Placental epithelial cell (primary cell): ENCODE results near the gene KCNC3. TPM values are rescaled to one million over a fixed set of nuclear protein-coding genes. Genes with fewer than 3 reads are reported as not detected.

Experiments
- total RNA-seq: library from RNA; depleted of rRNA; stranded (reverse); fragments of >200 nt; gene quantifications from 2 replicates; pipeline ENCODE4 v1.2.3, GENCODE V29; 2012

The KCNC3 gene
- 2.4 and 3.9 TPM in 2 replicates for total RNA-seq

DNA sequence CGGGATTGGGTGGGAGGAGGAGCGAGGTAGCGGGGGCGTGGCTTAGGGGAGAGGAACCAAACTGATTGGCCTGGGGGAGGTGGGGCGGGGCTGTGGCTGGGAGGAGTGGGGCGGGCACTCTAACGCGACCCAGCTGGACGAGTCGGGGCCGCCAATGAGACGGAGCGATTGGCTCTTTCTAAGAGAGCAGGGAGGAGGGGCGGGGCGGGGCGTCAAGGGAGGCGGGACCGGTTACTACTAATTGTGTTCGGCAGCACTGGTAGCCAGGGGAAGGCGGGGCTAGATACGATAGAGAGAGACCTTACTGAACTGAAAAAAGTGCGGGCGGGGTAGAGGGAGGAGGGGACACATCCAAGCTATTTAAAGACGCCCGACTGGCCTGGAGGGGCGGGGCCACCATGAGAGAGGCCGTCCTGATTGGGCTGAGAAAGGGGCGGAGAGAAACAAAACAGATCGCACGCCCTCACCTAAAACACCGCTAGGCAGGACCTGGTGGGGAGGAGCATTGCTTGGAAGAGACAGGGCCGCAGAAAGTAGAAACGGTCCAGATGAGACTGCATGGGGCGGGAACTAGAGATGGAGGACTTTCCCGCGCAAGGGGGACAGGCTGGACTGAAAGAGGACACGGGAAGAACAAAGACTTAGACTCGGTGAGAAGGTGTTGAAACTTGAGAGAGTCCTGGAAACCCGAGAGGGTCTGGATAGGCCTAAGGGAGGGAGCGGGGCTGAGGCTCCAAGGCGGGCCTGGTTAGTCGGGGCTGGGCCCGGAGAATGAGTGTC, at the start of gene KCNC3:
KCNC3 (minus strand) TSS at position 232 of the 780 bp plus-strand sequence. CDS start 295 bp downstream, outside the sequence.

DNA sequence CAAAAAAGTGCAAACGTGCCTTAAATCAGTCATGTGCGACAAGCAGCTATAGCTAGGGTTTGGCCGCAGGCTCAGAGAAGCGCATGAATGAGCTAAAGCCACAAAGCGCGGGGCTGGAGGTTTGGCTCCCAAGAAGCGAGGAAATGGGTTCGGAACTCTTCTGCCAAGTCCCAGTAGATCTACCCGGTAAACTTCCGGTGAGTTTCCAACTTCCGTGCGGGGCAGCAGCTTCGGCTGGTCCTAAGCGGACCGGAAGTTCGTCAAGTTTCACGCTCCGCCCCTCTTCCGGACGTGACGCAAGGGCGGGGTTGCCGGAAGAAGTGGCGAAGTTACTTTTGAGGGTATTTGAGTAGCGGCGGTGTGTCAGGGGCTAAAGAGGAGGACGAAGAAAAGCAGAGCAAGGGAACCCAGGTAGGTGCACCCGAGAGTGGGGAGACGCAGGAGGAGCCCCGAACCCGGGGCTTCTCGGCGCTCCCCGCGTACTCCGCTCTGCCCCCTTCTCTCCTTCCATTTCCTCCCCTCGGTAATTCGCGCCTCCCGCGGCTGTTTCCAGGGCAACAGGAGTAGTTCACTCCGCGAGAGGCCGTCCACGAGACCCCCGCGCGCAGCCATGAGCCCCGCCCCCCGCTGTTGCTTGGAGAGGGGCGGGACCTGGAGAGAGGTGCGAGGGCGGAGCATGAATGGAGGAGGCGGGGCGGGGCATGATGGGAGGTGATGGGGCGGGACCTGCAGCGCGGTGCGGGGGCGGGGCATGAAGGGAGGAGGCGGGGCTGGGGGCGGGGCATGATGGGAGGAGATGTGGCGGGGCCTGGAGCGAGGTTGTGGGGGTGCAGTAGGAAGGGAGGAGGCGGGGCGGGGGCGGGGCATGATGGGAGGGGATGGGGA, 47.2 kb upstream of the KCNC3 start, which contains the start of gene NR1H2:
NR1H2 (plus strand) TSS at position 292 of the 885 bp plus-strand sequence. CDS start 1,149 bp downstream, outside the sequence.

DNA sequence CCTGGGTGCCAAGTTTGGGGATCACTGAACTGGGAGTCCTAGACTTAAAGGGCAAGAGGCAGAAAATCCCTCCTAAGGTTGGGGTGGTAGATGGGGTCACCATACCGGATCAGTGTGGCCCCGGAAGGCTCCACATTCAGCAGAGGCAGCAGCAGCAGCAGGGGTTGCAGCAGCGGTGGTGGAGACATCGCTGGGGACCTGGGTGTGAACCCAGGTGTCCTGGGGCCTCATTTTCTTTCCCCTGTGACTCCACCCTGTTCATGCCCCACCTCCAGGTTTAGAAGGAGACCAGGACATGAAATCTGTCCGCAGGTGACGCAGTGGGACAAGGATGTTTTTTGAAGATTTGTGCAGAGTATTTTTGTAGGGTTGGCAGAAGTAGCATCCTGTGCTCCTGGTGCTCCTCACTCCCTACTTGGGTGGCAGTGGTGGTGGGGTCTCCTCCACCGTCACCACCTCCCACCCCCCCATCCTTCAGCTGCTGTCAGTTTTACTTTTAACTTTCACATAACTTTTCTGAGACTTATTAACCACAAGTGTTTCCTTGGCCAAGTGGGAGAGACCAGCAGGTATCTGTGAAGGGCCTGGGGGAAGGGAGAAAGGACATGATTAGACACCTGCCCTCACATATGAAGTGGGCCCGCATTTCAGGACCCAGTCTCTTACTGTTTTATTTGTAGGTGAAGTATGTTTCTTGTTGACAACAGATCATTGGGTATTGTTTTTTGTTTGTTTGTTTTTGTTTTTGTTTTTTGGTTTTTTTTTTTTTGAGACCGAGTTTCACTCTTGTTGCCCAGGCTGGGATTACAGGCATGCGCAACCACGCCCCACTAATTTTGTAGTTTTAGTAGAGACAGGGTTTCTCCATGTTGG, 36.5 kb upstream of the KCNC3 start, which contains the start of gene NAPSA:
NAPSA (minus strand) TSS at position 206 of the 873 bp plus-strand sequence; CDS start at position 188, 18 bp downstream.

Other genes with a start within 250 kb of the KCNC3 start
- 0.39 TPM in 1 of 2 replicates, not detected in the other for gene IZUMO2, start 166.1 kb downstream of the KCNC3 start, total RNA-seq
- 23.2 and 30.6 TPM in 2 replicates for gene MYH14, start 125.8 kb downstream of the KCNC3 start, total RNA-seq
- under 0.01 and 0.39 TPM in 2 replicates for gene NAPSA, start 36.3 kb upstream of the KCNC3 start, total RNA-seq
- 63.3 and 65.6 TPM in 2 replicates for gene NR1H2, start 47.1 kb upstream of the KCNC3 start, total RNA-seq
- 37.8 and 45.5 TPM in 2 replicates for gene POLD1, start 55.0 kb upstream of the KCNC3 start, total RNA-seq
- gene SPIB, start 89.6 kb upstream of the KCNC3 start, total RNA-seq: 0.11 TPM in 1 of 2 replicates, not detected in the other
- gene MYBPC2, start 103.5 kb upstream of the KCNC3 start, total RNA-seq: under 0.01 TPM in 1 of 2 replicates, not detected in the other
- gene EMC10, start 147.1 kb upstream of the KCNC3 start, total RNA-seq: 45.1 and 103 TPM in 2 replicates
- 1.2 and 1.6 TPM in 2 replicates for gene GARIN5A, start 147.5 kb upstream of the KCNC3 start, total RNA-seq
- gene JOSD2, start 181.8 kb upstream of the KCNC3 start, total RNA-seq: 37.5 and 53.0 TPM in 2 replicates
- not detected in 2 replicates for gene ASPDH, start 184.5 kb upstream of the KCNC3 start, total RNA-seq
- gene LRRC4B, start 239.1 kb upstream of the KCNC3 start, total RNA-seq: not detected in 2 replicates